NCI-H146 treated with DMSO at 0.1 percent for 48 hours (cell line): ENCODE measurements around the gene MIPOL1.
A peak's percentile ranks its signal among the peaks of the same experiment; 100 is the strongest.

Experiments
- DNase-seq: peaks from one replicate; lab custom pipeline; 2025; ENCODE audit not compliant: unreplicated experiment; lab: John Stamatoyannopoulos, UW

MIPOL1 gene

GRCh38 chr14:37583358-37584210 is 385.8 kb downstream of the MIPOL1 start:
- DNase-seq, result peak; percentile 78

DNA sequence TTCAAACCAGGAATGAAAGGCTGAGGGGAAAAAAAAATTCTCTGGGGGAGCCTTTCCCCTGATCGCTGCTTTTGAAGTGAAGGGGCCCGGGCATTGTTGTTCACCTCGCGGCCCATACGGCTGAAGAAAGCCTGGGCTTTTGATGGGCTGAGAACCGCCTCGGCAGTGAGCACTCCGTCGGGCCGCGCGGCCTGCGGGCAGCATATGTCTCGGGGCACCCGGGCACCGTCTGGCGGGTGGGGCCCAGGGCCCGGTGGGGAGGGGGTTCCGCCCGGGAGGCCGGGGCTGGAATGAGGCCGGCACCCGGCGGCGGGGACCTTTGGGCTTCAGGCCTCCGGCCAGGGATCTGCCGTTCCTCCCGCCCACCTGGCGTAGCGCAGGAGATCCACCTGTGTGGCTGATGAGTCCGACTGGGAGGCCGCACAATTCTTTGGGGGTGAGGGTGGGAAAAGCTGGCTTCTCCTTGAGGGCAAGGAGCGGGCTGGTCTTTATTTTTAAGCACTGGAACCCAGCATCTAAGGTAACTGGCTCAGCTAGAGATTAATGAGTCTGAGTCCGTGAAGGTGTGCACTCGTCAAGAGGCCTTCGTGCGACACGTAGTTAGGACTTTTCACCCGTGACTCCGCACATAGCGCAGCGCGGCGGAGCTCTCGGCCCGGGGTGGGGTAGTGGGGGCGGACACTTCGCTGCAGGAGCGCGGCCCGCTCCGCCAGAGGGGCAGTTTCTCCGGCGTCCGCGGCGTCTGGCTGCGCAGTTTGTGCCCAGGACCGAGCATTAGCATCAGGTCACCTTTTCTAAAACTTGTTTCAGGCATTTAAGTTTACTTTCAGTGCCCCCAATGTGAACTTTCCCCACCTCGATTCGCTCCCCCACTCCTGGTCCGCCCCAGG is 386.7 kb downstream of the MIPOL1 start:
- peak; percentile 45 for DNase-seq

GRCh38 chr14:37585101-37585511 is 387.4 kb downstream of the MIPOL1 start:
- DNase-seq, result peak; percentile 52

DNA sequence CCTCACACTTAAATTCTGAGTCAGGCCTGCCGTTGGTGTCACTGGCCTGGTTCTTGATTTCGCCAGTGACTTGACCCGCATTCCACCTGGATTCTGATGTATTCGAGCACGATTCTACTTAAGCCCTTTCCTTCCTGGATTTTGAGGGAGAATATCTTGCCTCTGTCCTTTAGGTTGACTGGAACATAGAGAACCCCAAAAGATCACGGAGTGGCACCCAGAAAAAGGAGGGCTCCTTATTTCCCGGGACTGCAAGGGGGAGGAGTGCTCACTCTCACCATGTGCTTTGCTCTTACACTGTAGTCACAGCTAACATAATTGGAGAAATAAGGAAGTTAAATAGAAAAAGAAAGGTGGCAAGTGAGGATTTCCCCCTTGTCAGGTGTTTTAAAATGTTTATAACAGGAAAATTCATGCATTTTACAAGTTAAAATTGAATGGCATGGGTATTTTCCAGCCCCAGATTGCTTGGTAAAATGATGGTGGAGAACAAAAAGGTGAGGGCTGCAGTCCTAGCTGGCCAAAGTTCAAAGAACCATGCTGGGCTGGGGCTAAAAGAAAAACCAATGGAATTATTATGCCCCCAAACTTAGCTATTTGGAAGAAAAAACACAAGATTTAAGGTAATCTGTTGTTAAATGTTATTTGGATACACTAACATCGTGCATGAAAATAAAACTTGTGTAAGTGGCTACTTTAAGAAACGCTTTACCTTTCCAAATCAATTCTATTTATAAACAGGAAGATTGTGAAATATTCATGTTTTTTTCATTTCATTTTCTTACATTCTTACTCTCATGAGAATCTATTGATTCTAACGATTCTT is 388.4 kb downstream of the MIPOL1 start:
- no peak for DNase-seq

DNA sequence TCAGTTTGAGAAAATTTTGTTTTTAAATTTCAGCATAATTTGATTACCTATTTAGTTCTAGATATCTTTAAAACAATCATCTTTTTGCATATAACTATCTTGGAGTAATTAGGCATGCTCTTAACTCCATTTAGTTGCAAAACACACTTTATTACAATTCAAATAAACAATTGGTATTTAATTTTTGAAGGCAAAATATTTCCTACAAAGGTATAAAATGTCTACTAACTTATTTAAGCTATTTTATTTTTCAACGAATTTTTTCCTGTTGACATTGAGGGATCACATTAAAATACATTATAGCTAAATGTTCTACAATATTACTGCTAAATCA is 389.0 kb downstream of the MIPOL1 start:
- DNase-seq, result no peak

DNA sequence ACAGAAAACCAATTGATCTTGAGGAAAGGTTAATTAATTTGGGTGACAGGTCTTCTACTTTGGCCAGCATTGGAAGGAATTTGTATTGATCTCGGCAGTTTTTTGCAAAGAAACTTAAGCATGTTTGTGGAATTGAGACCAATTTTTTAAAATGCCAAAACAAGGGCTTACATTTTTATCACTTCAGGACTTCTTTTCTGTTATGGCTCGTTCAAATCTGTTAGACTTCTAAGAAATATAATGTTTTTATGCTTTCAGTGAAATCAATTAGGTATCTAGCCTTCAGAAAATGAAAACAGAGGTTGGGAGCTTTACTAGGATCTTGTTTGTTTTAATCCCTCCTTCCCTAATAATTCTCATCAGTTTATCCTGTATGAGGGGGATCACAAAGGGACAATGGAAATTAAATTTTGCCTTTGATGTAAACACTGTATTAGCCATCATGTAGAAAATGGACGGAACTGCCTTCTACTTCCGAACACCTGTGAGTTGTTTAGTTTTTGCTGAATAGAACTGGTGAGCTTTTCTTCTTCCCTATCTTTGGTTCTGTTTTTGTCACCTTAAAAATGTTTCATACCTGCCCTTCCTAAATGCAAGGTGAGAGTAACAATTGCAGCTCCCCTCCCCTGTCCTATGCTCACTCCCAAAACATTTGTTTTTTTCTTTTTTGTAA is 389.5 kb downstream of the MIPOL1 start:
- DNase-seq, result peak; percentile 34

DNA sequence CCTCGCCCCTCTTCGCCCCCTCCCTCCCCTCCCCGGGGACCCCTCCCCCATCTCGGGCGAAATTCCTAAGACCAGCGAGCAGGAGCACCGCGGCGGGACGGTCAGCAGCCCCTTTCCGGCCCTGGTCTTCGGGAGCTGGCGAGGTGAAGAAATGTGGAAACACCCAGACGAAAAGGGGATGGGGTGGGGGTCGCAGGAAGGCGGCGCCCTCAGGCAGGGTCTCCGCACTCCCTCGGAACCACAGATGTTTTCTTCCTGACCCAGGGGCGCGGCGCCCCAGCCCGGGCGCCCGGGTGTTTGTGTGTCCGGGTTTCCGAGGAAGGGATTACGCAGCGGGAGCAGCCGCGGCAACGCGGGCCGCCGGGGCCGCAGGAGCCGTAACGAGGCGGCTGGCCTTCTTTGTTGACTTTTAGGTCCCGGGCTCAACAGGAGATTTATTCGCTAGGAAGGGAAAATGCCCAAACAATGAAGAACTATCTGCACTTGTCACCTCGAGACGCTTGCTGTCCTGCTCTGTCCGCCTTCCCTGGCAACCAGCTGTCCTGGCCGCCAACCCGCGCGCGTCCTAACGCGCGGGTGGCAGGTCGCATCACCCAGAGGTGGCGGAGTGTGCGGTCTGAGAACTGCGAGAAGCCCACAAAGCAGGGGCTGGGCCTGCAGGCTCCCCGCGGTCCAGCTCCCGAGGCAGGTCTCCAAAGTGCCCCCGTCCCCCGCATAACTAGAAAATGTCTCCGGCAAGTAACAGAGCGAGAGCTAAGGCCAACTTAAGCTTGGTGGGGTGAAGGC is 390.3 kb downstream of the MIPOL1 start:
- peak; percentile 31 for DNase-seq

- DNase-seq, result peak; percentile 42
These were observed 390.9 kb downstream of the MIPOL1 start for GRCh38 chr14:37588667-37588955.

- peak; percentile 47 for DNase-seq
These were observed 391.4 kb downstream of the MIPOL1 start for GRCh38 chr14:37588956-37589714.

DNA sequence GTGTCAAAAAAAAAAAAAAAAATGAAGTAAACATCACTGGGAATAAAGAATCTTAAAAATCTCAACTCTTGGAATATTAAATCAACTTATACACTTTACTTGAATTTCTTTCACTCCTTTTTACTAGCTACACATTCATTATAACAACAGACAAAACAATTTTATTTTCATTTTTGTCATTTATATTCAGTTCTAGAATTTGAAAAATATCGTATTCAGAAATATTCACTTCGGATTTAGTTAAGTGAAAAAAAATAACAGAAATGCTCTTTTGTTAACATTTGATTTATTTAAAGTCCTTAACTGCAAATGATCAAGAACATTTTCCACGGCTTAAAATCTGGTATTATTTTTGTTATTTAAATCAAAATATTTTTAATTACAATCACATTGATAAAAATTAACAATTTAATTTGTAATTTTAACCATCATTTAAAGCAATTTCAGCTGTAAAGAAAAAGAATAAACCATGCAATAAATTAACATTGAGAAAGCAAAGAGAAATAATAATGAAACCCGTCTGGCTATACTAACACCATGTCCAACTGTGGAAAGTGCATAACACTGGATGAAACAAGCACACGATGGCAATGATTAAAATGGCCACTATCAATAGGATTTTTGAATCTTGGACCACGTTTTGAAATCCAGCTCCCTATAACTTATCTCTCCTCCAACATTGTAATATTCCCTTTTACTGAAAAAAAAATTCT is 392.1 kb downstream of the MIPOL1 start:
- DNase-seq, result peak; percentile 7

DNA sequence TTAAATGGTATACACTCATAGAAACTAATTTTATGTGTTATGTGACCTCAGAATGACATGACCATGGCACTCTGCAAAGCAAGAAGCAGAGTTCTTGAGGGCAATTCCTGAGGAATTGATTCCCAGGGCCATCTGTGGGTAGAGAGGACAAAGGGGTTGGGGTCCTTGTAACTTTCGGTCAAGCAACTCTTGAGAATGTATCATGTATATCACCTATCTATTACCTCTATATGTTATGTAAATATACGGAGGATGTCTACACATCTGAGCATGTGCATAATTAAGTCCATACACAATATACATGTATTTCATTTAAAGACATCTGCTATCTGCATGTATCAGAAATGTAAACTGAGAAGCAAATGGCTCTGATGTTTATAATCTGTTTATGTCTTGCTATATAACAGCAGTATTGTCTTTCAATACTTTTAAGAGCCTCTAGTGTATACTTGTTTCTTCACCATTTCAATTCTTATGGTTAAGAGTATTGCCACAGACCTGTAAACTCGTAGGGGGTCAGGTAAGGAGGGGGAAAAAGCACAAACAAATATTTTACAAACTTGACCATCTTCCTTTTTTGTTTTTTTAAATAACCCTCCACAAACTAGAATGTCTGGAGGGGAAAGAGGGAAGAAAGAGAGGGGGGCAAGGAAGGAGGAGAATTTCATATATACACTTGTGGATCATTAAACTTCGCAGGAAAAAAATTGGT is 392.8 kb downstream of the MIPOL1 start:
- peak; percentile 11 for DNase-seq

GRCh38 chr14:37591311-37591940 is 393.7 kb downstream of the MIPOL1 start:
- peak; percentile 31 for DNase-seq

DNA sequence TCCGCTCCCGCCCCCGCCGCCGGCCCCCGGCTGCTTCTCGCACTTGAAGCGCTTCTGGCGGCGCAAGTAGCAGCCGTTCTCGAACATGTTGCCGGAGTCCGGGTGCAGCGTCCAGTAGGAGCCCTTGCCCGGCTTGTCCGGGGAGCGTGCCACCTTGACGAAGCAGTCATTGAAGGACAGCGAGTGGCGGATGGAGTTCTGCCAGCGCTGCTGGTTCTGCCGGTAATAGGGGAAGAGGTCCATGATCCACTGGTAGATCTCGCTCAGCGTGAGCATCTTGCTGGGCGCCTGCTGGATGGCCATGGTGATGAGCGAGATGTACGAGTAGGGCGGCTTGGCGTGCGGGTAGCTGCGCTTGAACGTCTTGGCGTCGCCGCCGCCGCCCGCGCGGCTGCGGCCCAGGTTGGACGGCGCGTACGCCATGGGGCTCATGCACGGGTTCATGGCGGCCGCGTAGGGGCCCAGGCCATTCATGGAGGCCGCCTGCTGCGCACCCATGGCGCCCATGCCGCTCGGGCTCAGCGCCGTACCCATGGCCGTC is 394.3 kb downstream of the MIPOL1 start:
- DNase-seq, result peak; percentile 25

DNA sequence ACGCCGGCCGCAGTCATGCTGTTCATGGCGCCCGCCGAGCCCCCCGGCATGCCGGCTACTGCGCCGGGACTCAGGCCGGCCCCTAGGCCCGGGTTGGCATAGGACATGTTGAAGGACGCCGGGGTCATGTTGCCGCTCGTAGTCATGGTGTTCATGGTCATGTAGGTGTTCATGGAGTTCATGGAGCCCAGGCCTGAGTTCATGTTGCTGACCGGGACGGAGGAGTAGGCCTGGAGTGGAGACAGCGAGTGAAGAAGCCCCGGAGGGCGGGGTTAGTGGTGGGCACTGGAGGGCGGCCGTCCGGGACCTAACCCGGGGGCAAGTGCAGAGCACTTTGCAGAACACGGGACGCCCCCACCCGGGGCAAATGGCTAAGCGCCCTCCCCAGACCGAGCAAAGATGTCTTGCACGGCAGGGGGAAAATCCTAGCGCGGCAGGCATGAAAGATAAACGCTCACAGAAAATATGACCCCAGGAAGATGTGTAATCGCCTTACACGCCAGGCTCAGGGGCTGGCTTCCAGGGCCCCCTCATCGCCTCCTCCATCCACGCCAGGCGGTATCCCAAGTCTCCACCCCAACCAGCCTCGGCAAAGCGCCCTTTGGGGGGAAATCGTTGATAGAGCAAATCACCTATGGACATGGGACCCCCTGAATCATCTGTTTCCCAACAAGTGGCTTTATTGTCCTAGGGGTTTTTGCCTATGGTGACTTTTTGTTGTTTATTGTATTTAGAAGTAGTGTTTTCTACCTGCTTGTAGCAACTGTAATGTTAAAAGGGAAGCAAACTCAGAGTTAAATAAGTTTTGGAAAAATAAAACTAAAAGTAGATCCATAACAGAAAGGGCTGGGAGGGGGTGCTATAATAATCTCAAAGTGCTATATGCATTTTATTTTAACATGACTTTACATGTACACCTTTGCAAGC is 395.0 kb downstream of the MIPOL1 start:
- DNase-seq, result peak; percentile 33

DNA sequence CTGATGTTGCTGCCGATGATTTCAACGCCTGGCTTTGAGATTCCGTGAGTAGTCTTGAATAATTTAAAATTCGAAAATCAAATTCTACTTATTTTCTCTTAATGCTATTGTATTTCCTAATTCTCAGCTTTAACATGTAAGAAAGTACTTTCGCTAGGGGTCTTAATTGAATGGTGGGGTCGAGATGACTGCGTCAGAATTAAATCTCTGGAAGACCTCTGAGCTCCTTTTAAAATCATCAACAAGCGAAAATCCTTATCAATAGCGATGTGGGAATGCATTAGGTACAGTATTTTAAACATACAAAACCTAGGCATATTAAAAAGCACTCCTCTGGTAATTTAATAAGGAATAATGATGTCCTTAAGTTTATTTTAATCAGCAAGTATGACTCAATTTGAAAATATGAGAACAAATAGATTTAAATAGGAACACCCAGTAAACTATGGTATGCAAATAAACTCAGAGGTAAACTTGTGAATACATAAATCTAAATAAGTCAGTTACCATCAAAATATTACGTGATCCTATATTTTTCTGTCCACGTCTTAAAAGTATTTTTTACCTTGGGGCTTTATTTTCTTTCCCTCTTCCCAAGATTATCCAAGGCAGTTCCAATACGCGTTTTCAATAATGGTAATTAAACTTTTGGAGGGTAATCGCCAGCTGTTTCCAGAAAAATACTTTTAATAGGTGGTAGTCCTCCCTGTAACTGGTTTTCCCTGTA is 395.9 kb downstream of the MIPOL1 start:
- DNase-seq, result no peak
